ENCODE data around the gene NADK. TPM values are rescaled to one million over a fixed set of nuclear protein-coding genes. Genes with fewer than 3 reads are reported as not detected.

Gene NADK
- total RNA-seq, 1 experiment from 2014 or later: 93.4 TPM

DNA sequence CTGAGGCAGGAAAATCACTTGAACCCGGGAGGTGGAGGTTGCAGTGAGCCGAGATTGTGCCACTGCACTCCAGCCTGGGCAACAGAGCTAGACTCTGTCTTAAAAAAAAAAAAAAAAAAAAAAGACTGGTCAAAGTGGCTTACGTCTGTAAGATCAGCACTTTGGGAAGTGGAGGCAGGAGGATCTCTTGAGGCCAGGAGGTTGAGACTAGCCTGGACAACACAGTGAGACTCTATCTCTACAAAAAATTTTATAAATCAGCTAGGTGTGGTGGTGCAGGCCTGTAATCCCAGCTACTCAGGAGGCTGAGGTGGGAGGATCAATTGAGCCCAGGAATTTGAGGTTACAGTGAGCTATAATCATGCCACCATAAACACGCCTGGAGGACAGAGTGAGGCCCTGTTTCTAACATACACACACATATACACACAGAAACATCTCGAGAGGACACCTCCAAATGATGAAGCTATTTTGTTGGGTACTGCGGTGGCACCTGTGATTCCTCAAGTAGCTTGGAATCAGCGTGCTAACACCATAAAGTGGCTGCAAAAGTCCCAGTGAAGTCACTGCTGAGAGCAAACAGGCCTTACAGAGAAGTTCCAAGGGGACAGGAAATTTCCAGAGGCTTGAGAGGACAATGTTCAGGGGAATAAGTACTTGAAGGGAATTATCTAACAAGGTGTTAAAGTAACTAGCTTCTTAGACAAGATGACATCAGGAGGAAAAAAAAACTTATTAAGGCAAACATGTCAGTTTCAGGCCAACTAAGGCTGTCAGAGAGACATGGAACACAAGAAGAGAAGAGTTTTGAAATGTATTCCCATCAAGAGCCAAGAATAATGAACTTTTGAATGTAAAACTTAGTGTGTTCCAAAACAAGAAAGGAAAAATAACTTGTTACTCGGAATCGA, 1.3 kb downstream of the NADK start:
- no peaks in the 10 kb centered on the region; the same call in 1 of the 2 replicates for H4K20me1 ChIP-seq (ENCODE audit: insufficient read depth)
- RAD21 ChIA-PET (ENCODE audit: low non-redundant PET in 1 of 2, low total read pairs in 2 of 2, uncharacterized antibody in 2 of 2, unreplicated experiment in 2 of 2): interaction anchor here in 1 of 2 experiments (0.5 kb wide), 1 partner anchor 132 kb away, joined by 3 read pairs; no protein-coding TSS in a partner anchor
- H3K36me3 ChIP-seq (ENCODE audit: control insufficient read depth in 1 of 2, insufficient read depth in 2 of 2, low read length in 2 of 2): peaks cover 2 to 18% of the 10 kb centered on the region in 2 experiments; a peak in 2 of 4 replicates
- CTCF ChIA-PET: no interaction called here
- H3K9me3 ChIP-seq (ENCODE audit: control insufficient read depth in 1 of 2, insufficient read depth in 1 of 2, low read depth in 1 of 2, low read length in 2 of 2): no peaks in the 10 kb centered on the region
- intact Hi-C loops (cut with micrococcal nuclease): no loop called here
- H3K79me2 ChIP-seq (ENCODE audit: insufficient read depth, low read length): peaks cover 62% of the 10 kb centered on the region
- no peak overlapping the region for H2AFZ ChIP-seq (ENCODE audit: low read depth, low read length, poor library complexity, severe bottlenecking)
- H3K4me1 ChIP-seq (ENCODE audit: control insufficient read depth in 1 of 2, insufficient read depth in 2 of 2, low read length in 2 of 2): peaks cover 17 to 39% of the 10 kb centered on the region in 2 experiments; a peak in 3 of 4 replicates
- peak overlapping the region; percentile 87 for H3K9ac ChIP-seq (ENCODE audit: low read length)
- TSS peak; percentile 60 for BruUV-seq (replicated peaks)
- POLR2A ChIA-PET: interaction anchor here (0.7 to 1.3 kb wide), 2 partner anchors 10 to 207 kb away, joined by 3 read pairs; no protein-coding TSS in a partner anchor
- peak overlapping the region; percentile 71 to 91 for H3K4me3 ChIP-seq (replicated peaks in 1 of 2; ENCODE audit: low read depth in 1 of 2, low read length in 2 of 2)
- no peaks in the 10 kb centered on the region for H3K9me2 ChIP-seq (ENCODE audit: insufficient read depth)
- ATAC-seq (no peak), DNase-seq (ENCODE audit: low read depth, low spot score) (no peak)
- H3K4me2 ChIP-seq (ENCODE audit: low read length): peak overlapping the region; percentile 89
- H3K27me3 ChIP-seq (ENCODE audit: insufficient read depth, low read length): no peaks in the 10 kb centered on the region
- peak overlapping the region; percentile 99; the same call in 1 of the 2 replicates for H3K27ac ChIP-seq (ENCODE audit: low read depth, low read length)
- TF ChIP-seq YY1 (IDR thresholded peaks at IDR 0.05; ENCODE audit: extremely low read depth, insufficient replicate concordance, low read depth, low read length) (no peak), POLR2A (IDR thresholded peaks at IDR 0.05; ENCODE audit: borderline replicate concordance, extremely low read depth, insufficient read depth, insufficient read length) (no peak), RAD21 (IDR thresholded peaks at IDR 0.05; ENCODE audit: low read depth) (no peak), EGR1 (IDR thresholded peaks at IDR 0.05; ENCODE audit: low read depth) (no peak), ZFX (IDR thresholded peaks at IDR 0.05) (no peak), SIN3A (IDR thresholded peaks at IDR 0.05; ENCODE audit: low read depth) (no peak), CEBPB (IDR thresholded peaks at IDR 0.05; ENCODE audit: low read depth) (no peak)
